HFF-Myc (cell line): Measurements from ENCODE around the gene PMPCB.
"Not testable (repeated sequence)": the region's sequence is repeated elsewhere in the genome, so short reads cannot be mapped to it uniquely, and the experiment has no call there.

ENCODE experiments used
- DNase-seq: peaks from one replicate; pipeline ENCODE4 v3.0.0-alpha.2; 2011; ENCODE audit warnings: low read depth; ENCODE audit errors: extremely low read depth
- H3K4me3 ChIP-seq: replicated peaks from 2 replicates; pipeline ENCODE4 v1.5.1; 2011; ENCODE audit warnings: low read depth, mild to moderate bottlenecking, control low read depth, low read length
- CTCF ChIP-seq: IDR thresholded peaks from 2 replicates; pipeline ENCODE4 v1.5.1; 2012; ENCODE audit warnings: mild to moderate bottlenecking, low read depth, low read length, control low read depth; ENCODE audit errors: missing control alignments

The PMPCB gene, protein sequence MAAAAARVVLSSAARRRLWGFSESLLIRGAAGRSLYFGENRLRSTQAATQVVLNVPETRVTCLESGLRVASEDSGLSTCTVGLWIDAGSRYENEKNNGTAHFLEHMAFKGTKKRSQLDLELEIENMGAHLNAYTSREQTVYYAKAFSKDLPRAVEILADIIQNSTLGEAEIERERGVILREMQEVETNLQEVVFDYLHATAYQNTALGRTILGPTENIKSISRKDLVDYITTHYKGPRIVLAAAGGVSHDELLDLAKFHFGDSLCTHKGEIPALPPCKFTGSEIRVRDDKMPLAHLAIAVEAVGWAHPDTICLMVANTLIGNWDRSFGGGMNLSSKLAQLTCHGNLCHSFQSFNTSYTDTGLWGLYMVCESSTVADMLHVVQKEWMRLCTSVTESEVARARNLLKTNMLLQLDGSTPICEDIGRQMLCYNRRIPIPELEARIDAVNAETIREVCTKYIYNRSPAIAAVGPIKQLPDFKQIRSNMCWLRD

GRCh38 chr7:103296901-103297836 is at the start of gene PMPCB:
TSS of gene PMPCB (plus strand) at chr7:103297435. CDS start at chr7:103297460, 25 bp downstream.
- TF ChIP-seq CTCF: peak; percentile 92
- peak; percentile 86 for DNase-seq
- H3K4me3 ChIP-seq: peak within 1 kb of the TSS; percentile 82

DNA sequence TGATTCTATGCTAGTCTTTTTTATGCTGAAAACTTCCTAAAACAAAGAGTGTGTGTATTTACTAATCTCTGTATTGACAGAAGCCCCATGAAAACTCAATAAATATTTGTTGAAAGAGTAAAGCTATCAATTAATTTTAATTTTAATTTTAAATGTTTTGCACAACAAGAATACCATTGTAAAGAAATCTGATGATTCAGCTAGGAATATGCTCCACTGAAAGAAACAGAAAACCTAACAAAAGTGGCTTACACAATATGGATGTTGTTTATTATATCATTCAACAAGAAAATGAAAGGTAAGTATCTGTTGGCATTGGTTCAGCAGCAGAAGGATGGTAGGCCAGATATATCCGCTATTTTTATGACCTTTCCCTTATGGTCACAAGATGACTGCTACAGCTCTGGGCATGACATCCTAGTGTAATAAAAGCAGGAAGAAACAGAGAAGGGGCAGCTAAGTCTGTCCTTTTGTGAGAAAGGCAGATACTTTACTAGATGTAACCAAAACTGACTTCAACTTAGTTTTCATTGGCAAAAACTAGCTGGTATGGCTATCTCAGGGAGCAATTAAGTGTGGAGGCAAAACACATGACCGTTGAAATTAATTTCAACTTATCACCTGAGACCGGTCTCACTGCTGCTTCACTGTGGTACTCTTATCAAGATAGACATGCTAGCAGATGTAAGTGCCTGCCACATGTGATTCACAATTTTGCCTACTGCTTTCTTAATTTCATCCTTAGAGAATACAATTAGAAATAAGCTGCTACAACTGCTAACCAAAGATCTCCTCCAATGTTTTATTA is 43.3 kb upstream of the PMPCB start:
- not testable (repeated sequence) for DNase-seq, H3K4me3 ChIP-seq

DNA sequence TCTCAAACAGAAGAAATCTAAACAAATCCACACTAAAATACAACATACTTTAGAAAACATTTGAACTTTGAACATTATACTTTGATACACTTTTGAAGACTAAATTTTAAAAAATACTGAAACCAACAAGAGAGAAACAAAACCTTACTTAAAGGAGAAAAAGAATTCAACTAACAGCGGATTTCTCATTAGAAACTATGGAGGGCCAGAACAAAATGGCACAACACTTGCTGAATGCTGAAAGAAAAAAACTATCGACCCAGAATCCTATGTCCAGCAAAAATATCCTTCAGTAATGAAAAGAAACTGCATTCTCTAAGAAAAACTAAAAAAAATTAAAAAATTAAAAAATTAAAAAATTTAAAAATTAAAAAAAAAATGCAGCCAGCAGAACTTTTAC is 33.2 kb upstream of the PMPCB start:
- not testable (repeated sequence) for H3K4me3 ChIP-seq, DNase-seq

GRCh38 chr7:103266229-103266628 is 31.0 kb upstream of the PMPCB start:
- not testable (repeated sequence) for H3K4me3 ChIP-seq, DNase-seq

DNA sequence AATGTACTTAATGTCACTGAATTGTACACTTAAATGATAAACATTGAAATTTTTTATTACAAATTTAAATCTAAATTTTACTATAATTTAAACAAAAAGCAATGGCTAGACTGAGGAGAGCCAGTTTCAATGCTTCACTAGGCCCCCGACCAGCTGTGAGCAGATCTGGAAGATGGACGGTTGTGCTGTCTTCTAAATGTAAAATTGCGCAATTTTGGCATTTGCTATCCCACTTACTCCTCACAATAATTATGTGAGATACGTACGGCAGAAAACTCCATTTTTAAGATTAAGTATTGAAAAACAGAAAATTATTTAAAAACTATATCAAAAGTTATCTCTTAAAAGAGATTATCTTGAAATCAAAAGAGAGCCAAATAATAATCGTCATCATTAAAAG is 23.9 kb upstream of the PMPCB start:
- DNase-seq: not testable (repeated sequence)

GRCh38 chr7:103274867-103275266 is 22.4 kb upstream of the PMPCB start:
- not testable (repeated sequence) for H3K4me3 ChIP-seq, DNase-seq

More for the DNA sequence above, 23.9 kb upstream of the PMPCB start:
- H3K4me3 ChIP-seq: not testable (repeated sequence)

- H3K4me3 ChIP-seq, DNase-seq: not testable (repeated sequence)
These were observed 19.0 kb upstream of the PMPCB start for GRCh38 chr7:103278195-103278594.

GRCh38 chr7:103279636-103279962 is 17.6 kb upstream of the PMPCB start:
- not testable (repeated sequence) for DNase-seq
- H3K4me3 ChIP-seq: peak overlapping the region; percentile 54

- H3K4me3 ChIP-seq: peak overlapping the region; percentile 54
- not testable (repeated sequence) for DNase-seq
These were observed 17.1 kb upstream of the PMPCB start for GRCh38 chr7:103279963-103280802.

- not testable (repeated sequence) for DNase-seq
- peak overlapping the region; percentile 54 for H3K4me3 ChIP-seq
These were observed 16.5 kb upstream of the PMPCB start for GRCh38 chr7:103280803-103281155.

DNA sequence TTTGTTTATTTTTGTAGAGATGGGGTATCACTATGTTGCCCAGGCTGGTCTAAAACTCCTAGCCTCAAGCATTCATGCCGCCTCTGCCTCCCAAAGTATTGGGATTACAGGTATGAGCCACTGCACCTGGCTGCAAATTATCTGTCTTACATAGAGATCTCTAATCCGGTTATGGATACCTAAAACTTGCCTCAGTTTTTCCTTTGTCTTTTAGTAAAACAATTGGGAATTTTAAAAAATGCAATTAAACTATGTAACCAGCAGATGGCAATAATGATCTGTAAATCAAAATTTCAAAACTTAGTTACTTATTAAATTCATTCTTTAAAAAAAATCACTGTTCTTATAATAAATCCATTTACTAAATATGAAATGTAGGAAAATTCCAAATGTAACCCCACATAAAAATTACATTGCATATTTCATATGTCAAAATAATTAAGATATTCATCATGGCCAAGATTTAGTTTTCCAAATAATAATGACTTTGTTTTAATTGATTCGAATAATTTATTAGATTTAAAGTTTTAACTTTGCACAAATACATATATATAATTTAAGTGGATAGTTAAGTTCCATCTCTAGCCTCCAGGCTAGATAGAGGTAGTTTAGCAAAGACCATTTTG is 14.3 kb upstream of the PMPCB start:
- H3K4me3 ChIP-seq, DNase-seq: not testable (repeated sequence)
